ENCODE measurements around the gene NODAL. TPM values are rescaled to one million over a fixed set of nuclear protein-coding genes. Genes with fewer than 3 reads are reported as not detected.
"Not testable (repeated sequence)": the region's sequence is repeated elsewhere in the genome, so short reads cannot be mapped to it uniquely, and the experiment has no call there.

Gene NODAL
- not detected in 2 replicates for total RNA-seq (2014; rRNA removed; shearing (Covaris generic); ENCODE audit: low replicate concordance)

- no peak for DNase-seq
- H3K27me3 ChIP-seq: peaks cover 10% of the 10 kb centered on the region
- no peaks in the 10 kb centered on the region for H3K36me3 ChIP-seq
- no peak within 1 kb of the TSS for H3K4me3 ChIP-seq
- no peaks in the 10 kb centered on the region for H3K9me3 ChIP-seq
Observed at GRCh38 chr10:70441161-70441894, at the start of gene NODAL. TSS of gene NODAL (minus strand) at chr10:70441681. CDS start at chr10:70441667, 14 bp downstream.

GRCh38 chr10:70490142-70490541 is 48.7 kb upstream of the NODAL start:
- Histone ChIP-seq H3K27me3 (no peaks in the 10 kb centered on the region), H3K36me3 (no peaks in the 10 kb centered on the region; the same call in 1 of the 2 replicates), H3K4me3 (no peak overlapping the region), H3K9me3 (no peaks in the 10 kb centered on the region)
- DNase-seq: no peak

GRCh38 chr10:70487824-70488223 is 46.3 kb upstream of the NODAL start:
- H3K9me3 ChIP-seq: no peaks in the 10 kb centered on the region
- no peaks in the 10 kb centered on the region; the same call in 1 of the 2 replicates for H3K36me3 ChIP-seq
- no peak overlapping the region for H3K4me3 ChIP-seq
- no peaks in the 10 kb centered on the region for H3K27me3 ChIP-seq
- DNase-seq: no peak

- DNase-seq, H3K27me3 ChIP-seq, H3K9me3 ChIP-seq, H3K4me3 ChIP-seq, H3K36me3 ChIP-seq: not testable (repeated sequence)
Observed at GRCh38 chr10:70483872-70484271, 42.4 kb upstream of the NODAL start.

GRCh38 chr10:70482982-70483760 is 41.7 kb upstream of the NODAL start:
- Histone ChIP-seq H3K36me3 (no peaks in the 10 kb centered on the region; the same call in 1 of the 2 replicates), H3K9me3 (no peaks in the 10 kb centered on the region), H3K27me3 (no peaks in the 10 kb centered on the region), H3K4me3 (no peak overlapping the region)
- DNase-seq: no peak

GRCh38 chr10:70481831-70482530 is 40.5 kb upstream of the NODAL start:
- H3K36me3 ChIP-seq: no peaks in the 10 kb centered on the region; the same call in 1 of the 2 replicates
- no peaks in the 10 kb centered on the region for H3K27me3 ChIP-seq
- H3K9me3 ChIP-seq: no peaks in the 10 kb centered on the region
- H3K4me3 ChIP-seq: no peak overlapping the region
- DNase-seq: peak; percentile 24

- Histone ChIP-seq H3K9me3 (no peaks in the 10 kb centered on the region), H3K27me3 (no peaks in the 10 kb centered on the region)
Observed at GRCh38 chr10:70481105-70481504, 39.6 kb upstream of the NODAL start.

GRCh38 chr10:70480239-70480861 is 38.9 kb upstream of the NODAL start:
- H3K36me3 ChIP-seq: no peaks in the 10 kb centered on the region
- no peak for DNase-seq
- no peaks in the 10 kb centered on the region for H3K9me3 ChIP-seq
- H3K4me3 ChIP-seq: peak overlapping the region; percentile 67; the same call in 1 of the 2 replicates
- H3K27me3 ChIP-seq: no peaks in the 10 kb centered on the region

More at GRCh38 chr10:70481105-70481504, 39.6 kb upstream of the NODAL start:
- no peaks in the 10 kb centered on the region; the same call in 1 of the 2 replicates for H3K36me3 ChIP-seq
- DNase-seq: no peak
- H3K4me3 ChIP-seq: no peak overlapping the region

- DNase-seq: peak; percentile 58
- no peaks in the 10 kb centered on the region for H3K27me3 ChIP-seq
- peak overlapping the region; percentile 67 for H3K4me3 ChIP-seq
- H3K9me3 ChIP-seq: no peaks in the 10 kb centered on the region
- no peaks in the 10 kb centered on the region for H3K36me3 ChIP-seq
Observed at GRCh38 chr10:70479626-70480238, 38.3 kb upstream of the NODAL start.

GRCh38 chr10:70479165-70479581 is 37.7 kb upstream of the NODAL start:
- Histone ChIP-seq H3K36me3 (no peaks in the 10 kb centered on the region), H3K27me3 (no peaks in the 10 kb centered on the region), H3K9me3 (no peaks in the 10 kb centered on the region), H3K4me3 (peak overlapping the region; percentile 67)
- peak; percentile 19 for DNase-seq

- H3K4me3 ChIP-seq: peak within 1 kb of the TSS; percentile 67
- H3K27me3 ChIP-seq: no peaks in the 10 kb centered on the region
- DNase-seq: peak; percentile 85
- no peaks in the 10 kb centered on the region for H3K36me3 ChIP-seq
- H3K9me3 ChIP-seq: no peaks in the 10 kb centered on the region
Observed at GRCh38 chr10:70478191-70479164, 37.0 kb upstream of the NODAL start, which contains the start of gene PALD1. TSS of gene PALD1 (plus strand) at chr10:70478767. CDS start at chr10:70525952, 47,185 bp downstream.

GRCh38 chr10:70477661-70478162 is 36.2 kb upstream of the NODAL start:
- H3K4me3 ChIP-seq: peak overlapping the region; percentile 67
- no peaks in the 10 kb centered on the region for H3K27me3 ChIP-seq
- DNase-seq: no peak

GRCh38 chr10:70476249-70477035 is 35.0 kb upstream of the NODAL start:
- H3K36me3 ChIP-seq: no peaks in the 10 kb centered on the region
- DNase-seq: no peak
- no peaks in the 10 kb centered on the region for H3K27me3 ChIP-seq
- no peak overlapping the region for H3K4me3 ChIP-seq
- no peaks in the 10 kb centered on the region for H3K9me3 ChIP-seq

More at GRCh38 chr10:70477661-70478162, 36.2 kb upstream of the NODAL start:
- Histone ChIP-seq H3K9me3 (no peaks in the 10 kb centered on the region), H3K36me3 (no peaks in the 10 kb centered on the region)

GRCh38 chr10:70475661-70476060 is 34.2 kb upstream of the NODAL start:
- H3K36me3 ChIP-seq: no peaks in the 10 kb centered on the region
- H3K4me3 ChIP-seq: no peak overlapping the region
- H3K27me3 ChIP-seq: no peaks in the 10 kb centered on the region
- DNase-seq: peak; percentile 16
- no peaks in the 10 kb centered on the region for H3K9me3 ChIP-seq
